ENCODE results near the gene OGDHL. TPM values are rescaled to one million over a fixed set of nuclear protein-coding genes. Genes with fewer than 3 reads are reported as not detected.

Gene OGDHL
- total RNA-seq, 1 experiment from 2014 or later: 2.6 TPM

- Histone ChIP-seq H3K4me2 (ENCODE audit: low read length) (no peak overlapping the region), H4K20me1 (ENCODE audit: low read length) (no peaks in the 10 kb centered on the region), H3K36me3 (ENCODE audit: low read depth, low read length) (no peaks in the 10 kb centered on the region), H3K27me3 (ENCODE audit: low read length) (peaks cover 17% of the 10 kb centered on the region), H2AFZ (ENCODE audit: low read length) (no peak overlapping the region), H3F3A (ENCODE audit: low read length, unreplicated experiment) (no peaks in the 10 kb centered on the region), H3K9me2 (replicated peaks; ENCODE audit: low read length) (no peaks in the 10 kb centered on the region), H3K27ac (ENCODE audit: low read length) (no peak overlapping the region), H3K79me2 (ENCODE audit: low read length) (no peaks in the 10 kb centered on the region), H3K4me3 (ENCODE audit: low read length) (no peak overlapping the region), H3K4me1 (ENCODE audit: insufficient read depth, low read length) (no peaks in the 10 kb centered on the region), H3K9ac (ENCODE audit: low read length) (no peak overlapping the region), H3K9me3 (ENCODE audit: low read length) (no peaks in the 10 kb centered on the region)
- ATAC-seq (no peak), DNase-seq (no peak)
- TF ChIP-seq, protein P1, sequence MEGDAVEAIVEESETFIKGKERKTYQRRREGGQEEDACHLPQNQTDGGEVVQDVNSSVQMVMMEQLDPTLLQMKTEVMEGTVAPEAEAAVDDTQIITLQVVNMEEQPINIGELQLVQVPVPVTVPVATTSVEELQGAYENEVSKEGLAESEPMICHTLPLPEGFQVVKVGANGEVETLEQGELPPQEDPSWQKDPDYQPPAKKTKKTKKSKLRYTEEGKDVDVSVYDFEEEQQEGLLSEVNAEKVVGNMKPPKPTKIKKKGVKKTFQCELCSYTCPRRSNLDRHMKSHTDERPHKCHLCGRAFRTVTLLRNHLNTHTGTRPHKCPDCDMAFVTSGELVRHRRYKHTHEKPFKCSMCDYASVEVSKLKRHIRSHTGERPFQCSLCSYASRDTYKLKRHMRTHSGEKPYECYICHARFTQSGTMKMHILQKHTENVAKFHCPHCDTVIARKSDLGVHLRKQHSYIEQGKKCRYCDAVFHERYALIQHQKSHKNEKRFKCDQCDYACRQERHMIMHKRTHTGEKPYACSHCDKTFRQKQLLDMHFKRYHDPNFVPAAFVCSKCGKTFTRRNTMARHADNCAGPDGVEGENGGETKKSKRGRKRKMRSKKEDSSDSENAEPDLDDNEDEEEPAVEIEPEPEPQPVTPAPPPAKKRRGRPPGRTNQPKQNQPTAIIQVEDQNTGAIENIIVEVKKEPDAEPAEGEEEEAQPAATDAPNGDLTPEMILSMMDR (conservative IDR thresholded peaks at IDR 0.05; ENCODE audit: low read depth, low read length): no peak
- TF ChIP-seq EZH2 (IDR thresholded peaks at IDR 0.05; ENCODE audit: low read length, unreplicated experiment): no peak
- ChIA-PET POLR2A (ENCODE audit: unreplicated experiment) (no interaction called here), CTCF (no interaction called here)
- no TSS peak for BruUV-seq (replicated peaks)
- intact Hi-C loops (cut with micrococcal nuclease): no loop called here
Observed at GRCh38 chr10:49747303-49747646, 14.8 kb downstream of the OGDHL start.

DNA sequence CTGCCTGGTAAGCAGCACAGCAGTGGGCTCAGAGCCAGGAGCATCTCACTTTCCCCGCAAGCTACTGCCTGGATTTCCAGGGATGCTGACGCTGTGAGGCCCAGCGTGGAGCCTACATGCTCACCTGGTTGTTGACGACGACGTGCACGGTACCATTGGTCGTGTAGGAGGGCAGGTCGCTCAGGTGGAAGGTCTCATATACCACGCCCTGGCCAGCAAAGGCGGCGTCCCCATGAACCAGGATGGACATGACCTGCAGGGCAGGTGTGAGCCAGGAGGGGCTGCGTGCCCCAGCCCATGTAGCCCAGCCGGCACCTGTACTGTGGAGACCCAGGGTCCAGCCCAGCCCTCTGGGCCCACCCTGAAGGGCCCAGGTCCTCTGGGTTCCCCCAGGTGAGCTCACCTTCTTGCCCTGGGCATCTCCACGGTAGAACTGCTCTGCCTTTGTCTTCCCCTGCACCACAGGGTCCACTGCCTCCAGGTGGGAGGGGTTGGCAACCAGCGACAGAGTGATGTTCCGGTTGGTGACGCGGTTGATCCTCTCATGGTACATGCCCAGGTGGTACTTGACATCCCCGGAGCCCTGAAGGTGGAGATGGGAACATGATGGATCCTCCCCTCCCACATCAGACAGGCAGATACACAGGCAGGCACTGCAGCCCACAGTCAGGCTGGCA is 15.4 kb downstream of the OGDHL start:
- H4K20me1 ChIP-seq (ENCODE audit: low read length): no peaks in the 10 kb centered on the region
- no peaks in the 10 kb centered on the region for H3K36me3 ChIP-seq (ENCODE audit: low read depth, low read length)
- intact Hi-C loops (cut with micrococcal nuclease): no loop called here
- CTCF ChIA-PET: no interaction called here
- H3K4me3 ChIP-seq (ENCODE audit: low read length): no peak overlapping the region
- H3K9me2 ChIP-seq (replicated peaks; ENCODE audit: low read length): no peaks in the 10 kb centered on the region
- H2AFZ ChIP-seq (ENCODE audit: low read length): no peak overlapping the region
- no peaks in the 10 kb centered on the region for H3K4me1 ChIP-seq (ENCODE audit: insufficient read depth, low read length)
- H3K79me2 ChIP-seq (ENCODE audit: low read length): no peaks in the 10 kb centered on the region
- ATAC-seq: no peak
- H3K27ac ChIP-seq (ENCODE audit: low read length): no peak overlapping the region
- H3K9me3 ChIP-seq (ENCODE audit: low read length): no peaks in the 10 kb centered on the region
- TF ChIP-seq EZH2 (IDR thresholded peaks at IDR 0.05; ENCODE audit: low read length, unreplicated experiment) (no peak), EZH2phosphoT487 (IDR thresholded peaks at IDR 0.05; ENCODE audit: borderline replicate concordance, low read length) (no peak)
- TF ChIP-seq, protein P1 (conservative IDR thresholded peaks at IDR 0.05; ENCODE audit: low read depth, low read length): no peak
- no TSS peak for BruUV-seq (replicated peaks)
- no peak for DNase-seq
- H3F3A ChIP-seq (ENCODE audit: low read length, unreplicated experiment): no peaks in the 10 kb centered on the region
- H3K27me3 ChIP-seq (ENCODE audit: low read length): peaks cover 14% of the 10 kb centered on the region
- POLR2A ChIA-PET (ENCODE audit: unreplicated experiment): no interaction called here
- H3K4me2 ChIP-seq (ENCODE audit: low read length): no peak overlapping the region
- no peak overlapping the region for H3K9ac ChIP-seq (ENCODE audit: low read length)

DNA sequence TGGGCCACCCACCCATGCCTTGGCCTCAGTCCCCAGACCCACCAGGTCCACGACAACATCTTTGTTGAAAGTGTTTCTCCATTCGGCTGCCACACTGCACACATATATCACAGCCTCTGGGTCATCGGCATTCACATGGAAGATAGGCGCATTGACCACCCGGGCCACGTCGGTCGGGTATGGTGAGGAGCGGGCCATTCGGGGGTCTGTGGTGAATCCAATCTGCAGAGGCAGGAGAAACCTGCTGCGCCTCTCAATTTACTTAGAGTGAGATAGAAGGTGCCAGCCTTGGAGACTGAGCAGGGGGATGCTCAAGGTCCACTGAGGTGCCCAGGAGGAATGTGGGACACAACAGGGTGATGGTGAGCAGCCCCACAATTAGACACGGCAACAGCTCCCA is 16.4 kb downstream of the OGDHL start:
- BruUV-seq (replicated peaks): no TSS peak

More for the DNA sequence above, 16.4 kb downstream of the OGDHL start:
- ATAC-seq (no peak), DNase-seq (no peak)
- intact Hi-C loops (cut with micrococcal nuclease): no loop called here
- H3K27me3 ChIP-seq (ENCODE audit: low read length): peaks cover 10% of the 10 kb centered on the region; the same call in 1 of the 2 replicates
- no peaks in the 10 kb centered on the region for H3F3A ChIP-seq (ENCODE audit: low read length, unreplicated experiment)
- H3K4me1 ChIP-seq (ENCODE audit: insufficient read depth, low read length): no peaks in the 10 kb centered on the region
- no peaks in the 10 kb centered on the region for H3K9me3 ChIP-seq (ENCODE audit: low read length)
- no peaks in the 10 kb centered on the region for H3K79me2 ChIP-seq (ENCODE audit: low read length)
- ChIA-PET CTCF (no interaction called here), POLR2A (ENCODE audit: unreplicated experiment) (no interaction called here)
- no peak overlapping the region for H3K4me3 ChIP-seq (ENCODE audit: low read length)
- H3K9ac ChIP-seq (ENCODE audit: low read length): no peak overlapping the region
- no peaks in the 10 kb centered on the region for H4K20me1 ChIP-seq (ENCODE audit: low read length)
- H3K4me2 ChIP-seq (ENCODE audit: low read length): no peak overlapping the region
- H3K9me2 ChIP-seq (replicated peaks; ENCODE audit: low read length): no peaks in the 10 kb centered on the region
- no peaks in the 10 kb centered on the region for H3K36me3 ChIP-seq (ENCODE audit: low read depth, low read length)
- TF ChIP-seq EZH2phosphoT487 (IDR thresholded peaks at IDR 0.05; ENCODE audit: borderline replicate concordance, low read length) (no peak), EZH2 (IDR thresholded peaks at IDR 0.05; ENCODE audit: low read length, unreplicated experiment) (no peak)
- TF ChIP-seq, protein P1 (conservative IDR thresholded peaks at IDR 0.05; ENCODE audit: low read depth, low read length): no peak
- H3K27ac ChIP-seq (ENCODE audit: low read length): no peak overlapping the region
- H2AFZ ChIP-seq (ENCODE audit: low read length): no peak overlapping the region
